ENCODE measurements around the gene MORN1. TPM values are rescaled to one million over a fixed set of nuclear protein-coding genes. Genes with fewer than 3 reads are reported as not detected.
"Not testable (repeated sequence)": the region's sequence is repeated elsewhere in the genome, so short reads cannot be mapped to it uniquely, and the experiment has no call there.

The MORN1 gene
- total RNA-seq, 2 donors from 2014 or later, result 7.0 to 8.4 TPM

GRCh38 chr1:2301607-2302291 is 89.6 kb downstream of the MORN1 start:
- no peaks in the 10 kb centered on the region for H3K27me3 Mint-ChIP-seq
- H3K36me3 Mint-ChIP-seq (ENCODE audit: low read depth), result no peaks in the 10 kb centered on the region
- ATAC-seq (no peak), DNase-seq (no peak)
- H3K9me3 ChIP-seq (ENCODE audit: control insufficient read depth, low read length, poor library complexity, severe bottlenecking), result no peaks in the 10 kb centered on the region
- peaks cover 26% of the 10 kb centered on the region for H3K4me1 Mint-ChIP-seq
- peak overlapping the region; percentile 96 for H3K27ac Mint-ChIP-seq
- H3K4me3 Mint-ChIP-seq, result peak overlapping the region; percentile 81

DNA sequence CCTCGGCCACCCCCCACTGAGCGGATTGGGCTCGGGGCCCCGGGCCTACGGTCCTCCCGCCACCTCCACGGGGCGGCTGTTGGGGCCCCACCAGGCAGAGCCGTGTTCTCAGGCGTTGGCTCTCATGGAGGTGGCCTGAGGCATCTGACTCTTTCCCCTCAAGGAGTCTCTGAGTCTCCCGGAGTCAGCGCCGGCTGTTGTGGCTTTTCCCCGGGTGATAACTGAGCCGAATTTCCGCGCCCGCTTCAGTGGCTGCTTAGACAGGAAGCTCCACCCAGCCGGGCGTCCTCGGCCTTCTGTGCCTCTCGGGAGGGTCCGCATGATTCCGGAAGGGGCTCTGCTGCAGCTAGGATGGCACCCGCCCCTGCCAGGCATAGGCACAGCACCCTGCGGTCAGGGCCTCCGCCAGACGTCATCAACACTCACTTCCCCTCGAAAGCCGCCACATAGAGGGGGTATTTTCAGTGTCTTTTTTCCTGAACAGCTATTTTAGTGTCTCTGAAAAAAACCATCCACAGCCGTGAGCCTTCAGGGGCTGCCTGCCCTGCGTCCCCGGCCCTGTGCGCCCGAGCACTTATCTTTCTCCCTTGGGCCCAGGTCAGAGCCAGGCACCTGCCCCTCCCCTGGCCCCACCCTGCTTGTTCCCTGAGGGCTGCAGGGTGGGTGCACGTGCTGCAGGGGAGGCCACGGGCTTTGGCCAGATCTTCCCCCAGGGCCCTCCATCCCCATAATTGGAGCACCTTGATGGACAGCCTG is 90.3 kb downstream of the MORN1 start:
- H3K9me3 ChIP-seq (ENCODE audit: control insufficient read depth, low read length, poor library complexity, severe bottlenecking), result no peaks in the 10 kb centered on the region
- ATAC-seq (peak; percentile 87), DNase-seq (peak; percentile 87 to 93 (median 90))
- Mint-ChIP-seq H3K27ac (peak overlapping the region; percentile 96), H3K4me1 (peaks cover 30% of the 10 kb centered on the region), H3K27me3 (no peaks in the 10 kb centered on the region), H3K4me3 (peak overlapping the region; percentile 81), H3K36me3 (ENCODE audit: low read depth) (no peaks in the 10 kb centered on the region)

DNA sequence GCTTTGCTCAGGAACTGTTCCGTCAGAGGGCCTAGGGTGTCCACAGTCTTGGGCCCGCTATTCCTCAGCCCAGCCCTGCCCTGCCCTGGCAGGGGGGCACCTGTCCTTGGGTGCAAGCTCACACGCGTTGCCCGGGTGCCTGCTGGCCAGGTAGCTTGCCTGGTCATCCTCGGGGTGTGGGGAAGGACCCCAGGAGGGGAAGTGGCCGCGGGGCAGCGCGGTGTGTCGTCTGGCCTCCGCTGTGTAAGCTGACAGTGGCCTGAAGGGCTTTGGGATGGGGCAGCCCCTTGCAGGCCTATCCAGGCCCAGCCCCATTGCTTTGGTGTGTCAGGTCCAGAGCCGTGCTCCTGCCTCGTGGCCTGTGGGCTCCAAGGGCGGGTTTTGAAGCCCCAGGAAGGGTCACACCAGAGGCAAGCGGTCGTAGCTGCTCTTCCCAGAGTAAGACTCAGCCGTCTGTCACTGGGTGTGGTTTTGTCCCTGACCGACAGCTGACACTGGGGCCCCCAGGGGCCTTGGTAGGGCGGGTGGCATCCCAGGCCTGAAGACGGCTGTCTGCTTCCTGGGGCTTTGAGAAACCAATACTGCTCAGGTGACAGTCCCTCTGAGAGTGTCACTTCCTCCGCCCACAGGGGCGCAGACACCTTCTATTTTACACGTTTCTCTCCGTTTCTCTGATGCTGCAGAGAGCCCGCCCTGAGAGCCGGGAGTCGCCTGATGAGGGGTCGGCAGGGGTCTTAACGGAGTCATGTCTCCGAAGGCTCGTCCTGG is 91.2 kb downstream of the MORN1 start:
- no peaks in the 10 kb centered on the region for H3K36me3 Mint-ChIP-seq (ENCODE audit: low read depth)
- peaks cover 32% of the 10 kb centered on the region for H3K4me1 Mint-ChIP-seq
- H3K27me3 Mint-ChIP-seq, result no peaks in the 10 kb centered on the region
- DNase-seq (peak; percentile 51 to 67 (median 65)), ATAC-seq (peak; percentile 69)
- H3K9me3 ChIP-seq (ENCODE audit: control insufficient read depth, low read length, poor library complexity, severe bottlenecking), result no peaks in the 10 kb centered on the region
- peak overlapping the region; percentile 81 for H3K4me3 Mint-ChIP-seq
- H3K27ac Mint-ChIP-seq, result peak overlapping the region; percentile 96

DNA sequence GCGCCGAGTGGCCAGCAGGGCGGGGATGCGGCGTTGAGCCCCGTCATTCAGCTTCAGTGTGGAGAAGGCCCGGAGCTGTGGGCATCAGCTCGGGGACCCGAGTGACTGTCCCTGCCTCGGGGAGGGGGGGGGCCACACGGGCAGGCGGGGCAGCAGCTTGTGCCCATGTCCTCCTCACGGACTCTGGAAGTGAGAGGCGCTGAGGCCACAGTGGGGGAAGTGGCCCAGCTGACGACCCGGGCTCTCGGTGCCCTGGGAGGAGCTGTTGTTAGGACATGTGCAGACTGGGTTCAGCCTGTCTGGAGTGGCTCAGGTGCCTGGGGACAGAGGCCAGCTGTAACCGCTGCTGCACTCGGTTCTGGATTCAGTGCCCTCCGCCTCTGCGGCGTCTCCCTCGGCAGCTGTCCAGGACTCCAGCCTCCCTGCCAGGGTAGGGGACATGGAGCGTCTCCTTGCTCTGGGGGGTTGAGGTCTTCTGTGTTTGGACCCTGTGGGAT is 92.2 kb downstream of the MORN1 start:
- no peak for ATAC-seq
- no peak for DNase-seq
- Mint-ChIP-seq H3K27me3 (no peaks in the 10 kb centered on the region), H3K36me3 (ENCODE audit: low read depth) (no peaks in the 10 kb centered on the region), H3K4me1 (peaks cover 37% of the 10 kb centered on the region), H3K4me3 (peak overlapping the region; percentile 81), H3K27ac (peak overlapping the region; percentile 96)
- no peaks in the 10 kb centered on the region for H3K9me3 ChIP-seq (ENCODE audit: control insufficient read depth, low read length, poor library complexity, severe bottlenecking)

DNA sequence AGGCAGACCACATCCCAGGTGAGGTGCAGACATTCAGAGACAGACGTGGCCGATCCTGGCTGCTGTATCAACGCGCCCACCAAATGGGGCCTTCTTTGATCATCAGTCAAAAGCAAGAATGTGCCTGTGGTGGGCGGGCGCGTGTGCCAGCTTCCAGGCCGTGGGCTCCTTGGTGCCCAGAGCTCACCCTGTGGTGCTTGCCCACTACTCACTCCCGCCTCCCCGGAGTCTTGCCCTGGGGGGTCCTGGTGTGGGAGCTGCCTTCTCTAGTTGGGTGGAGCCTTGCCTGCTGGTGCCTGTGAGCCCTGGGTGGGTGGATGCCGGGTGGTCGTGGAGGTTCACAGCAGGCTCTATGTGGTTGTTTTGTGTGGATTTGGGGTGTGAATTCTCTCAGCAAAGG is 92.7 kb downstream of the MORN1 start:
- no peaks in the 10 kb centered on the region for H3K36me3 Mint-ChIP-seq (ENCODE audit: low read depth)
- no peak for DNase-seq
- no peak for ATAC-seq
- H3K27me3 Mint-ChIP-seq, result no peaks in the 10 kb centered on the region
- H3K4me1 Mint-ChIP-seq, result peaks cover 41% of the 10 kb centered on the region
- H3K27ac Mint-ChIP-seq, result peak overlapping the region; percentile 96
- H3K4me3 Mint-ChIP-seq, result peak overlapping the region; percentile 69
- no peaks in the 10 kb centered on the region for H3K9me3 ChIP-seq (ENCODE audit: control insufficient read depth, low read length, poor library complexity, severe bottlenecking)

- Mint-ChIP-seq H3K36me3 (ENCODE audit: low read depth) (peaks cover 2% of the 10 kb centered on the region), H3K27me3 (no peaks in the 10 kb centered on the region), H3K27ac (peak overlapping the region; percentile 86), H3K4me1 (peaks cover 46% of the 10 kb centered on the region), H3K4me3 (no peak overlapping the region)
- no peak for ATAC-seq
- DNase-seq, result no peak
- H3K9me3 ChIP-seq (ENCODE audit: control insufficient read depth, low read length, poor library complexity, severe bottlenecking), result no peaks in the 10 kb centered on the region
Observed at GRCh38 chr1:2297246-2298011, 93.9 kb downstream of the MORN1 start.

GRCh38 chr1:2296614-2297013 is 94.7 kb downstream of the MORN1 start:
- no peak overlapping the region for H3K4me3 Mint-ChIP-seq
- DNase-seq (no peak), ATAC-seq (no peak)
- H3K27me3 Mint-ChIP-seq, result no peaks in the 10 kb centered on the region
- no peaks in the 10 kb centered on the region for H3K9me3 ChIP-seq (ENCODE audit: control insufficient read depth, low read length, poor library complexity, severe bottlenecking)
- peak overlapping the region; percentile 86 for H3K27ac Mint-ChIP-seq
- H3K36me3 Mint-ChIP-seq (ENCODE audit: low read depth), result peaks cover 2% of the 10 kb centered on the region
- peaks cover 50% of the 10 kb centered on the region for H3K4me1 Mint-ChIP-seq

DNA sequence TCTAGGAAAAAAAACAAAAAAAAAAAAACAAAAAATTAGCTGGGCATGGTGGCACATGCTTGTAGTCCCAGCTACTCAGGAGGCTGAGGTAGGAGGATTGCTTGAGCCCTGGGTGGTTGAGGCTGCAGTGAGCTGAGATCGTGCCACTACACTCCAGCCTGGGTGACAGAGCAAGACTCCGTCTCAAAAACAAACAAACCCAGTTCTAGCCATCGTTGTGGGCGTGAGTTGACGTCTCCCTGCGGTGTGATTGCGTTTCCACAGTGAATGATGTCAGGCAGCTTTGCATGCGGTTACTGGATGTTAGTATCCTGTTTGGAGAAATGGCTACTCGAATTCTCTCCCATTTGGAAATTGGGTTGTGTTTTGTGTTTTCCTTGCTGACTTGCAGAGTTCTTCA is 95.1 kb downstream of the MORN1 start:
- not testable (repeated sequence) for ATAC-seq; H3K27me3 Mint-ChIP-seq; H3K9me3 ChIP-seq (ENCODE audit: control insufficient read depth, low read length, poor library complexity, severe bottlenecking); H3K36me3 Mint-ChIP-seq (ENCODE audit: low read depth); DNase-seq; H3K4me3 Mint-ChIP-seq
- peaks cover 48% of the 10 kb centered on the region for H3K4me1 Mint-ChIP-seq
- peak overlapping the region; percentile 86 for H3K27ac Mint-ChIP-seq

- ATAC-seq, result no peak
- no peak for DNase-seq
- no peaks in the 10 kb centered on the region for H3K9me3 ChIP-seq (ENCODE audit: control insufficient read depth, low read length, poor library complexity, severe bottlenecking)
- Mint-ChIP-seq H3K27ac (peak overlapping the region; percentile 86), H3K4me1 (peaks cover 51% of the 10 kb centered on the region), H3K27me3 (no peaks in the 10 kb centered on the region), H3K4me3 (peak overlapping the region; percentile 66), H3K36me3 (ENCODE audit: low read depth) (peaks cover 2% of the 10 kb centered on the region)
Observed at GRCh38 chr1:2295526-2295925, 95.8 kb downstream of the MORN1 start.

GRCh38 chr1:2294725-2295078 is 96.7 kb downstream of the MORN1 start:
- no peak for ATAC-seq
- Mint-ChIP-seq H3K36me3 (ENCODE audit: low read depth) (peaks cover 2% of the 10 kb centered on the region), H3K4me1 (peaks cover 54% of the 10 kb centered on the region), H3K4me3 (peak overlapping the region; percentile 49), H3K27ac (peak overlapping the region; percentile 86), H3K27me3 (no peaks in the 10 kb centered on the region)
- DNase-seq, result no peak
- no peaks in the 10 kb centered on the region for H3K9me3 ChIP-seq (ENCODE audit: control insufficient read depth, low read length, poor library complexity, severe bottlenecking)

DNA sequence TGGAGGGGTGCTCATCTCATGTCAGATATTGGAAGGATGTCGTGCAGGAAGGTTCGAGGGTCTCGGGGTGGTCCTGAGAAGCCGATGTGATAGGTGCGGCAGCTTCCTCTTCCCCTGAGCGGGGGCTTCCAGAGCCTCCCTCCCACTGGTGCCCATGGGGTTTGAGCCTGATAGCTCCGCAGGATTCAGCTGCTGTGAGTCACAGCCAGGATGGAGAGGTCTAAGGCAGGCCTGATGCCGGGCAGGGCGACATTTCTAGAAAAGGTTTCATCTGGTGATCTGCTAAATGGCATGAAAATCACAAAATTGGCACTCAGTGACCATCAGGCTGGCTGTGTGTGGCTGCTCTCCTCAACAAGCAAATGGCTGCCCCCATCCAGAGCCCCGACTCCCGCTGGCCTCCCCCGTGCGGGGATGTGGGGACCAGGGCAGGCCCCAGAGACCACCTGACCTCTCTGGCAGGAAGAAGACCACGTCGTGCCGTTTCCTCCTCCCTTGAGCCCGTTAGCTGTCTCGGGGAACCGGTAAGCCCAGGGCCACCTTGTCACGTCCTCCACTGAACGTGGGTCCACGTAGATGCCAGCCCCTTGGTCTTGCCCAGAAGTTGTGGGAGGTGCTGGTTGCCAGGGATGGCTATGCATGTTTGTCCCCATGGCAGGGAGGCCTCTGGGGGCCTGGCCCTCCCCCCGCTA is 97.2 kb downstream of the MORN1 start:
- no peak for DNase-seq
- ATAC-seq, result no peak
- no peaks in the 10 kb centered on the region for H3K9me3 ChIP-seq (ENCODE audit: control insufficient read depth, low read length, poor library complexity, severe bottlenecking)
- Mint-ChIP-seq H3K36me3 (ENCODE audit: low read depth) (peaks cover 2% of the 10 kb centered on the region), H3K27me3 (no peaks in the 10 kb centered on the region), H3K4me1 (peaks cover 55% of the 10 kb centered on the region), H3K27ac (peak overlapping the region; percentile 96), H3K4me3 (peak overlapping the region; percentile 72)

DNA sequence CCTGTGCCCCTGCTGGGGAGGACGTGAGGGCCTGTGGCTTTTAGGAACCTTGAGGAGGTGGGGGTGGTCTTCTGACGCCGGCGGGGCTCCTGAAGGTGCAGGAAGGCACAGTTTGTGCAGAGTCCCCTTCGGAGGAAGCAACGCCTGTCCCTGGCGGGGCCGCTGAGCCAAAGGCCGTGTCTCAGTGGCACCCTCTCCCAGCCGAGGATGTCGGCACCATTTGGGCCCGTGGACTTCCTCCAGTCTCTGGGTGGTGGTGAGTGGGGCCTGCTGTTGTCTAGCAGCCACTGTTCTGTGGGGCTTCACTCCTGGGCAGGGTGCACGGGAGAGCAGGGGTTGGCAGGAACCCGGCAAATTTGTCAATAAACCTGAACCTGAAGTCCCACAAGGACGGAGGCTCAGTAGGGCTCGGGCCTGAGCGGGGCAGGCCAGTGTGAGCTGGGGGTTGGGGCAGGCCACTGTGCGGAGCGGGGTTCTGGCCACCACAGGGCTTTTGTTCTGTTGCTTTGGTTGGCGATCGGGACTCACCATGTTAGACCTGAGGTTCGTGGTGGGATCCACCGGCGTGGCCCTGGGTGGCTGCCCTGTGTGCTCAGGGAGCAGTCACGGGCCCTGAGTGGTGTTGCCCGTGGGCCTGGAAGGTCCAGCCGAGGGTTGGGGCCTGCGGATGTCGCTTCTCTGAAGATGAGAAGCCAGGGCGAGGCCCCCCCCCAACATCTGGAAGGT is 98.5 kb downstream of the MORN1 start:
- ATAC-seq (no peak), DNase-seq (no peak)
- H3K4me1 Mint-ChIP-seq, result peaks cover 62% of the 10 kb centered on the region
- peaks cover 2% of the 10 kb centered on the region for H3K36me3 Mint-ChIP-seq (ENCODE audit: low read depth)
- no peaks in the 10 kb centered on the region for H3K27me3 Mint-ChIP-seq
- peak overlapping the region; percentile 72 for H3K4me3 Mint-ChIP-seq
- H3K9me3 ChIP-seq (ENCODE audit: control insufficient read depth, low read length, poor library complexity, severe bottlenecking), result no peaks in the 10 kb centered on the region
- peak overlapping the region; percentile 96 for H3K27ac Mint-ChIP-seq

Data from T-helper 17 cell (primary cell).